HepG2 (cell line): ENCODE data around the gene KHNYN. TPM values are rescaled to one million over a fixed set of nuclear protein-coding genes. Genes with fewer than 3 reads are reported as not detected.

ENCODE experiments used
- CBX1 ChIP-seq: IDR thresholded peaks from one replicate; pipeline ENCODE4 v1.6.1; 2016; ENCODE audit warnings: antibody characterized with exemption, low read depth
- ETV5 ChIP-seq: IDR thresholded peaks from 2 replicates; pipeline ENCODE4 v1.6.1; 2018; ENCODE audit warnings: missing biosample characterization, missing genetic modification reagents, inconsistent platforms, borderline replicate concordance
- FLYWCH1 ChIP-seq: sonication (generic); formaldehyde crosslinking; IDR thresholded peaks from 2 replicates; pipeline ENCODE4 v1.8.1; 2023; ENCODE audit warnings: mild to moderate bottlenecking, missing genetic modification reagents
- FOXJ3 ChIP-seq: sonication (generic); formaldehyde crosslinking; IDR thresholded peaks from 2 replicates; pipeline ENCODE4 v1.4.0; 2020; ENCODE audit warnings: missing genetic modification reagents, mild to moderate bottlenecking, borderline replicate concordance
- FOXO4 ChIP-seq: sonication (generic); formaldehyde crosslinking; conservative IDR thresholded peaks from 2 replicates; pipeline ENCODE4 v1.8.1; 2023; ENCODE audit warnings: missing genetic modification reagents
- HMGA1 ChIP-seq: sonication (generic); formaldehyde crosslinking; conservative IDR thresholded peaks from 2 replicates; pipeline ENCODE4 v1.4.0; 2020; ENCODE audit warnings: missing genetic modification reagents
- HOXA7 ChIP-seq: sonication (generic); formaldehyde crosslinking; IDR thresholded peaks from 2 replicates; pipeline ENCODE4 v1.8.1; 2022; ENCODE audit warnings: mild to moderate bottlenecking, missing genetic modification reagents, moderate library complexity
- IKZF5 ChIP-seq: IDR thresholded peaks from 2 replicates; pipeline ENCODE4 v1.6.1; 2018; ENCODE audit warnings: missing genetic modification reagents, mild to moderate bottlenecking, missing compliant biosample characterization
- PHF5A ChIP-seq: IDR thresholded peaks from one replicate; pipeline ENCODE4 v1.6.1; 2018; ENCODE audit warnings: low read depth, missing genetic modification reagents; ENCODE audit not compliant: unreplicated experiment
- POLR2AphosphoS2 ChIP-seq: IDR thresholded peaks from 2 replicates; pipeline ENCODE4 v1.6.1; 2011; ENCODE audit warnings: low read depth, low read length, improper control_type of control experiment
- POLR2AphosphoS5 ChIP-seq: IDR thresholded peaks from 2 replicates; pipeline ENCODE4 v1.6.1; 2012; ENCODE audit warnings: low read depth, low read length
- RFXANK ChIP-seq: IDR thresholded peaks from 2 replicates; pipeline ENCODE4 v1.6.1; 2016
- SMAD3 ChIP-seq: sonication (generic); formaldehyde crosslinking; IDR thresholded peaks from 2 replicates; pipeline ENCODE4 v1.4.0; 2020; ENCODE audit warnings: missing genetic modification reagents
- SP5 ChIP-seq: IDR thresholded peaks from 2 replicates; pipeline ENCODE4 v1.6.1; 2016; ENCODE audit warnings: low read depth, borderline replicate concordance
- SYNCRIP ChIP-seq: fragments of 200-400 bp; formaldehyde crosslinking; IDR thresholded peaks from 2 replicates; pipeline ENCODE4 v1.6.1; 2018; ENCODE audit warnings: mild to moderate bottlenecking, low read depth, low read length; ENCODE audit not compliant: insufficient read depth
- TARDBP ChIP-seq: sonication (generic); formaldehyde crosslinking; IDR thresholded peaks from 2 replicates; pipeline ENCODE4 v1.8.0; 2022; ENCODE audit warnings: mild to moderate bottlenecking, missing genetic modification reagents
- TCF12 ChIP-seq, 2 experiments: fragments of 450-650 bp in 1 of 2; sonication (generic) in 1 of 2; formaldehyde crosslinking in 1 of 2; IDR thresholded peaks; 2 replicates each; pipeline versions ENCODE4 v1.6.1 to v1.8.0; 2017 to 2022; ENCODE audit warnings: antibody characterized with exemption in 1 of 2, mild to moderate bottlenecking in 1 of 2, missing genetic modification reagents in 1 of 2, moderate library complexity in 1 of 2
- THAP11 ChIP-seq: IDR thresholded peaks from 2 replicates; pipeline ENCODE4 v1.6.1; 2016; ENCODE audit warnings: missing biosample characterization, missing genetic modification reagents
- ZFP37 ChIP-seq: sonication (generic); formaldehyde crosslinking; IDR thresholded peaks from 2 replicates; pipeline ENCODE4 v1.4.0; 2020; ENCODE audit warnings: missing genetic modification reagents, borderline replicate concordance
- ZFP41 ChIP-seq: sonication (generic); formaldehyde crosslinking; IDR thresholded peaks from 2 replicates; pipeline ENCODE4 v1.4.0; 2020; ENCODE audit warnings: mild to moderate bottlenecking, missing genetic modification reagents, borderline replicate concordance
- ZNF468 ChIP-seq: sonication (generic); formaldehyde crosslinking; IDR thresholded peaks from 2 replicates; pipeline ENCODE4 v1.8.0; 2022; ENCODE audit warnings: mild to moderate bottlenecking, moderate library complexity, missing genetic modification reagents
- ZNF614 ChIP-seq: IDR thresholded peaks from 2 replicates; pipeline ENCODE4 v1.6.1; 2018; ENCODE audit warnings: missing biosample characterization, missing genetic modification reagents, inconsistent platforms, borderline replicate concordance
- ZNF766 ChIP-seq: sonication (generic); formaldehyde crosslinking; IDR thresholded peaks from 2 replicates; pipeline ENCODE4 v1.5.0; 2020; ENCODE audit warnings: missing genetic modification reagents, borderline replicate concordance
- ZSCAN20 ChIP-seq: sonication (generic); formaldehyde crosslinking; IDR thresholded peaks from 2 replicates; pipeline ENCODE4 v1.4.0; 2020; ENCODE audit warnings: missing genetic modification reagents, mild to moderate bottlenecking, borderline replicate concordance
- polyA plus RNA-seq, 8 experiments: library from polyadenylated mRNA; depleted of rRNA in 3 of 8; stranded (reverse) in 7 of 8; unstranded in 1 of 8; fragments of >200 nt; fragmentation: Illumina TruSeq in 4 of 8; extraction: Trizol in 4 of 8; gene quantifications; 2 replicates each; pipeline versions ENCODE4 v1.2.1 to v1.2.3, GENCODE V29; 2011 to 2016; ENCODE audit warnings: low read depth in 4 of 8, missing spikeins in 1 of 8, mixed read lengths in 1 of 8; ENCODE audit not compliant: insufficient read depth in 1 of 8
- total RNA-seq, 5 experiments: library from RNA; depleted of rRNA; stranded (reverse); fragments of >200 nt; fragmentation: Illumina TruSeq; extraction: Trizol; gene quantifications; 2 replicates each; pipeline ENCODE4 v1.2.3, GENCODE V29; 2016; ENCODE audit warnings: low read depth in 1 of 5

Gene KHNYN
- total and polyA plus RNA-seq, 2 of the 13 experiments (the other 11 are each of a cell fraction or from before 2014, with no cell fraction given): 52.8 to 75.7 TPM

- TF ChIP-seq POLR2AphosphoS5 (peak; percentile 22; the same call in 1 of the 2 replicates), SP5 (CRISPR knock-in tag) (no peak), TARDBP (CRISPR knock-in tag) (peak; percentile 55; the same call in 1 of the 2 replicates), THAP11 (CRISPR knock-in tag) (no peak; the same call in 1 of the 2 replicates), TCF12 (IDR thresholded peaks at IDR 0.05) (no peak), TCF12 (CRISPR knock-in tag; IDR thresholded peaks at IDR 0.05) (0 out of 2 replicates have a peak, but pooled peaks have one; percentile 19), ZNF614 (no peak), HOXA7 (no peak), CBX1 (peak; percentile 39), ZNF766 (CRISPR knock-in tag) (no peak; the same call in 1 of the 2 replicates), ZFP37 (no peak), FOXJ3 (CRISPR knock-in tag) (no peak), ZFP41 (CRISPR knock-in tag) (peak; percentile 86; the same call in 1 of the 2 replicates), ETV5 (CRISPR knock-in tag) (peak; percentile 74; the same call in 1 of the 2 replicates), SYNCRIP (no peak), HMGA1 (CRISPR knock-in tag) (no peak), ZNF468 (CRISPR knock-in tag) (no peak), PHF5A (CRISPR knock-in tag) (no peak), IKZF5 (CRISPR knock-in tag) (no peak; the same call in 1 of the 2 replicates), POLR2AphosphoS2 (no peak), FOXO4 (CRISPR knock-in tag) (0 out of 2 replicates have a peak, but pooled peaks have one; percentile 97), RFXANK (CRISPR knock-in tag) (no peak), FLYWCH1 (no peak), SMAD3 (CRISPR knock-in tag) (no peak), ZSCAN20 (no peak)
Observed at GRCh38 chr14:24430143-24430681, 458 bp downstream of the KHNYN start (continued).
